ENCODE data around the gene RAP1GAP2. TPM values are rescaled to one million over a fixed set of nuclear protein-coding genes. Genes with fewer than 3 reads are reported as not detected.

The RAP1GAP2 gene
- total RNA-seq, 1 donor from 2014 or later, result 3.8 TPM

DNA sequence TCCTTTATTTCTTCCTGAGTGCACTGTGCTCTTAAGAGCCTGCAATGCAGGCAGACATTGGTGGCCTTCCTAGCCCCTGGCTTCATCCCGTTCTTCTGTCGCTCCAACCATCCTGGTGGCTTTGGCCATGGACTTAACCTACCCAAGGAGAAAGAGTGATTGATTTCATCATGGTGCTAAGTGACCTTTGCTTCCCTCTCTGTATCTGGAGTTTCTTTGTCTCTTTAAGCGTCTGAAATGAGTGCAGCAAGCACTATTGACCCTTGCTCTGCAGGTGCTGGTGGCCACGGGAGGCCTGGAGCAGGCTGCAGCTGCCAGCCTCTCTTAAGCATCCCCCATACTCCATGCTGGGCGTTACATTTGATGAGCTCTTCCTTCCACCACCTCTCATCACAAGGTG lies 60.5 kb downstream of the RAP1GAP2 start:
- no peak overlapping the region for H3K4me3 ChIP-seq
- peaks cover 54% of the 10 kb centered on the region for H3K27me3 ChIP-seq
- H3F3A ChIP-seq (ENCODE audit: low read depth), result peaks cover 28% of the 10 kb centered on the region
- no peaks in the 10 kb centered on the region for H3K9me3 ChIP-seq (ENCODE audit: low read depth)
- no peaks in the 10 kb centered on the region for H3K36me3 ChIP-seq
- peaks cover 21% of the 10 kb centered on the region for H3K4me1 ChIP-seq
- Mint-ChIP-seq H3K4me1 (peaks cover 17% of the 10 kb centered on the region), H3K4me3 (no peak overlapping the region), H3K9me3 (peaks cover 4% of the 10 kb centered on the region), H3K27me3 (ENCODE audit: insufficient read depth, low read depth) (peaks cover 37% of the 10 kb centered on the region), H3K36me3 (no peaks in the 10 kb centered on the region), H3K27ac (no peak overlapping the region)
- no peak for DNase-seq (ENCODE audit: low spot score)
- H2AFZ ChIP-seq (replicated peaks), result no peak overlapping the region
- H3K9ac ChIP-seq, result no peak overlapping the region
- no peak overlapping the region for H3K27ac ChIP-seq
- peaks cover 25% of the 10 kb centered on the region for H4K20me1 ChIP-seq (ENCODE audit: low read depth)
- no peak overlapping the region for H3K4me2 ChIP-seq
- no peaks in the 10 kb centered on the region for H3K79me2 ChIP-seq (ENCODE audit: low read depth)
- TF ChIP-seq, protein P1, sequence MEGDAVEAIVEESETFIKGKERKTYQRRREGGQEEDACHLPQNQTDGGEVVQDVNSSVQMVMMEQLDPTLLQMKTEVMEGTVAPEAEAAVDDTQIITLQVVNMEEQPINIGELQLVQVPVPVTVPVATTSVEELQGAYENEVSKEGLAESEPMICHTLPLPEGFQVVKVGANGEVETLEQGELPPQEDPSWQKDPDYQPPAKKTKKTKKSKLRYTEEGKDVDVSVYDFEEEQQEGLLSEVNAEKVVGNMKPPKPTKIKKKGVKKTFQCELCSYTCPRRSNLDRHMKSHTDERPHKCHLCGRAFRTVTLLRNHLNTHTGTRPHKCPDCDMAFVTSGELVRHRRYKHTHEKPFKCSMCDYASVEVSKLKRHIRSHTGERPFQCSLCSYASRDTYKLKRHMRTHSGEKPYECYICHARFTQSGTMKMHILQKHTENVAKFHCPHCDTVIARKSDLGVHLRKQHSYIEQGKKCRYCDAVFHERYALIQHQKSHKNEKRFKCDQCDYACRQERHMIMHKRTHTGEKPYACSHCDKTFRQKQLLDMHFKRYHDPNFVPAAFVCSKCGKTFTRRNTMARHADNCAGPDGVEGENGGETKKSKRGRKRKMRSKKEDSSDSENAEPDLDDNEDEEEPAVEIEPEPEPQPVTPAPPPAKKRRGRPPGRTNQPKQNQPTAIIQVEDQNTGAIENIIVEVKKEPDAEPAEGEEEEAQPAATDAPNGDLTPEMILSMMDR (IDR thresholded peaks at IDR 0.05), result no peak
- TF ChIP-seq EZH2 (IDR thresholded peaks at IDR 0.05) (no peak), EZH2phosphoT487 (IDR thresholded peaks at IDR 0.05) (no peak)

DNA sequence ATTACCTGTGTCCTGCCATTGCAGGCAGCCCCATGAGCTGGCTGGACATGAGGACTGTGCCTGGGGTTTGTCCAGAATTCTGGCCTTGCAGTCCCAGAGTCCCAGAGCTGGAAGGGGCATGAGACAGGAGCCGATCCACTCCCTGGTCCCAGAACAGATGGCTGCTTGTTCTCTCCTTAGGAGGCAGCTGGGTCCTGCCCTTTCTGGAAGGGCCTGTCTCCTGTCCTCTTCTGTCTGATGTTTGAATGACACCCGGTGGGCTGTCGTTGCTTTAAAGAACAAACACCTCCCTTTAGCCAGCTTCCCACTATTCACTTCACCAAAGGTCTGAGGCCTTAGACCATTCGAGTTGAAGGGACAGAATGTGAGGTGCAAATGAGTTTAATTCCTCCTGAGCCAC lies 63.8 kb downstream of the RAP1GAP2 start:
- Histone ChIP-seq H3K27me3 (peaks cover 21% of the 10 kb centered on the region), H3K4me1 (peaks cover 17% of the 10 kb centered on the region), H3K36me3 (no peaks in the 10 kb centered on the region), H4K20me1 (ENCODE audit: low read depth) (peaks cover 21% of the 10 kb centered on the region), H3F3A (ENCODE audit: low read depth) (peaks cover 11% of the 10 kb centered on the region), H3K4me3 (no peak overlapping the region), H3K9ac (no peak overlapping the region), H3K9me3 (ENCODE audit: low read depth) (no peaks in the 10 kb centered on the region), H3K27ac (no peak overlapping the region), H3K4me2 (no peak overlapping the region), H3K79me2 (ENCODE audit: low read depth) (no peaks in the 10 kb centered on the region), H2AFZ (replicated peaks) (no peak overlapping the region)
- peaks cover 4% of the 10 kb centered on the region for H3K9me3 Mint-ChIP-seq
- H3K4me3 Mint-ChIP-seq, result no peak overlapping the region
- peaks cover 24% of the 10 kb centered on the region for H3K27me3 Mint-ChIP-seq (ENCODE audit: insufficient read depth, low read depth)
- H3K36me3 Mint-ChIP-seq, result no peaks in the 10 kb centered on the region
- TF ChIP-seq EZH2 (IDR thresholded peaks at IDR 0.05) (no peak), EZH2phosphoT487 (IDR thresholded peaks at IDR 0.05) (no peak)
- TF ChIP-seq, protein P1 (IDR thresholded peaks at IDR 0.05), result no peak
- DNase-seq (ENCODE audit: low spot score), result no peak
- H3K4me1 Mint-ChIP-seq, result peaks cover 12% of the 10 kb centered on the region
- H3K27ac Mint-ChIP-seq, result no peak overlapping the region

DNA sequence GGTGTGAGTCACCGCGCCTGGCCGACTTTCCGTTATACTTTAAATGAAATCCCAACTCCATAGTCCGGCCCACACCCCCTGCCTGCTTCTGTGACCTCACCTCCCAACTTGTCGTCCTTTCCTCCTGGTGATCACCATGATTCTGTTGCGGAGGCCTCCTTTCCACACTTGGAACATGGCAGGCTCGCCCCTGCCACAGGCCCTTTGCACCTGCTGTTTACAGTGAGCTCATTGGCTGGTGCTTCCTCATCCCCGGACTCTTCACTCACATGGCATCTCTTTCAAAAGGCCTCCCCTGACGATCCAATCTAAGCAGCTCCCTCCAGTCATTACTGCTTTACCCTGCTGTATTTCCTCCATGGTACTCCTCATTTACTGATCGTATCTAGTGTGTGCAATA lies 64.6 kb downstream of the RAP1GAP2 start:
- no peak for DNase-seq (ENCODE audit: low spot score)
- Mint-ChIP-seq H3K36me3 (no peaks in the 10 kb centered on the region), H3K27ac (no peak overlapping the region), H3K27me3 (ENCODE audit: insufficient read depth, low read depth) (peaks cover 20% of the 10 kb centered on the region), H3K4me3 (no peak overlapping the region), H3K4me1 (peaks cover 8% of the 10 kb centered on the region), H3K9me3 (peaks cover 4% of the 10 kb centered on the region)
- no peak overlapping the region for H3K4me2 ChIP-seq
- no peak overlapping the region for H3K27ac ChIP-seq
- no peak overlapping the region for H3K9ac ChIP-seq
- H4K20me1 ChIP-seq (ENCODE audit: low read depth), result peaks cover 18% of the 10 kb centered on the region
- no peaks in the 10 kb centered on the region for H3K79me2 ChIP-seq (ENCODE audit: low read depth)
- H2AFZ ChIP-seq (replicated peaks), result no peak overlapping the region
- no peaks in the 10 kb centered on the region for H3K9me3 ChIP-seq (ENCODE audit: low read depth)
- peaks cover 13% of the 10 kb centered on the region for H3K4me1 ChIP-seq
- no peaks in the 10 kb centered on the region for H3K36me3 ChIP-seq
- H3K4me3 ChIP-seq, result no peak overlapping the region
- H3F3A ChIP-seq (ENCODE audit: low read depth), result peaks cover 5% of the 10 kb centered on the region
- TF ChIP-seq, protein P1 (IDR thresholded peaks at IDR 0.05), result no peak
- TF ChIP-seq EZH2phosphoT487 (IDR thresholded peaks at IDR 0.05), result no peak
- no peak for TF ChIP-seq EZH2 (IDR thresholded peaks at IDR 0.05)
- peaks cover 13% of the 10 kb centered on the region for H3K27me3 ChIP-seq

Data from neural progenitor cell (in vitro differentiated cells).